DND-41 (cell line): Measurements from ENCODE around the gene TMED6.

Source experiments
- ATAC-seq: fragments of 200-7000 bp; cut with Tn5 transposase; 3 replicates; pipeline ENCODE4 v1.9.1; 2021; ENCODE audit warnings: low read depth; ENCODE audit not compliant: insufficient read depth
- DNase-seq: peaks from one replicate; pipeline ENCODE4 v3.0.0-alpha.2; 2020
- H2AFZ ChIP-seq: 2 replicates; pipeline ENCODE4 v1.6.0; 2012; ENCODE audit warnings: low read depth, low read length
- H3K27ac ChIP-seq: 2 replicates; pipeline ENCODE4 v1.5.1; 2012; ENCODE audit warnings: low read length, inconsistent platforms
- H3K27me3 ChIP-seq: fragments of 200-600 bp; sonication (generic); 2 replicates; pipeline ENCODE4 v1.6.0; 2012; ENCODE audit warnings: low read length, mild to moderate bottlenecking, inconsistent platforms; ENCODE audit not compliant: insufficient read depth, poor library complexity
- H3K36me3 ChIP-seq: 2 replicates; pipeline ENCODE4 v1.5.1; 2012; ENCODE audit warnings: low read length, inconsistent platforms; ENCODE audit not compliant: insufficient read depth
- H3K4me1 ChIP-seq: 2 replicates; pipeline ENCODE4 v1.5.1; 2012; ENCODE audit warnings: mild to moderate bottlenecking, low read length; ENCODE audit not compliant: insufficient read depth
- H3K4me2 ChIP-seq: 2 replicates; pipeline ENCODE4 v1.6.0; 2012; ENCODE audit warnings: mild to moderate bottlenecking, moderate library complexity, low read length, inconsistent platforms; ENCODE audit not compliant: insufficient read depth
- H3K4me3 ChIP-seq, 2 experiments: fragments of 200-600 bp in 1 of 2; shearing (Covaris generic) in 1 of 2; 2 replicates each; pipeline ENCODE4 v1.5.1; 2012 to 2016; ENCODE audit warnings: inconsistent platforms in 2 of 2, low read length in 2 of 2, mild to moderate bottlenecking in 2 of 2, low read depth in 1 of 2, moderate library complexity in 1 of 2
- H3K79me2 ChIP-seq: 2 replicates; pipeline ENCODE4 v1.6.0; 2012; ENCODE audit warnings: low read length, inconsistent platforms; ENCODE audit not compliant: insufficient read depth
- H3K9ac ChIP-seq: 2 replicates; pipeline ENCODE4 v1.6.0; 2012; ENCODE audit warnings: low read depth, mild to moderate bottlenecking, inconsistent platforms, low read length, moderate library complexity
- H3K9me3 ChIP-seq: 2 replicates; pipeline ENCODE4 v1.5.1; 2012; ENCODE audit warnings: low read length, moderate library complexity, mild to moderate bottlenecking, inconsistent platforms; ENCODE audit not compliant: insufficient read depth, severe bottlenecking
- H4K20me1 ChIP-seq: 2 replicates; pipeline ENCODE4 v1.6.0; 2012; ENCODE audit warnings: low read length; ENCODE audit not compliant: insufficient read depth
- CTCF ChIP-seq: IDR thresholded peaks from 2 replicates; pipeline ENCODE4 v1.5.1; 2012; ENCODE audit warnings: borderline replicate concordance, low read length, moderate library complexity, mild to moderate bottlenecking; ENCODE audit not compliant: poor library complexity, severe bottlenecking; ENCODE audit errors: extremely low read depth
- EZH2 ChIP-seq: IDR thresholded peaks from 3 replicates; pipeline ENCODE4 v1.6.1; 2012; ENCODE audit warnings: borderline replicate concordance, low read depth, mild to moderate bottlenecking, moderate library complexity, low read length, inconsistent platforms; ENCODE audit not compliant: severe bottlenecking

Gene TMED6

GRCh38 chr16:69329369-69330285 is 22.0 kb downstream of the TMED6 start:
- peak overlapping the region; percentile 87 for H2AFZ ChIP-seq
- peaks cover 70% of the 10 kb centered on the region for H3K79me2 ChIP-seq
- peak; percentile 1 for TF ChIP-seq CTCF
- TF ChIP-seq EZH2 = no peak
- peaks cover 49% of the 10 kb centered on the region for H4K20me1 ChIP-seq
- H3K4me2 ChIP-seq = peak overlapping the region; percentile 94
- peak overlapping the region; percentile 96 for H3K9ac ChIP-seq
- no peaks in the 10 kb centered on the region for H3K9me3 ChIP-seq
- H3K4me3 ChIP-seq = peak overlapping the region; percentile 65 to 89; a peak in 3 of 4 replicates
- peaks cover 70% of the 10 kb centered on the region for H3K36me3 ChIP-seq
- ATAC-seq = peak; percentile 38
- DNase-seq = no peak
- H3K27ac ChIP-seq = peak overlapping the region; percentile 93
- H3K27me3 ChIP-seq = no peaks in the 10 kb centered on the region
- peaks cover 60% of the 10 kb centered on the region for H3K4me1 ChIP-seq

DNA sequence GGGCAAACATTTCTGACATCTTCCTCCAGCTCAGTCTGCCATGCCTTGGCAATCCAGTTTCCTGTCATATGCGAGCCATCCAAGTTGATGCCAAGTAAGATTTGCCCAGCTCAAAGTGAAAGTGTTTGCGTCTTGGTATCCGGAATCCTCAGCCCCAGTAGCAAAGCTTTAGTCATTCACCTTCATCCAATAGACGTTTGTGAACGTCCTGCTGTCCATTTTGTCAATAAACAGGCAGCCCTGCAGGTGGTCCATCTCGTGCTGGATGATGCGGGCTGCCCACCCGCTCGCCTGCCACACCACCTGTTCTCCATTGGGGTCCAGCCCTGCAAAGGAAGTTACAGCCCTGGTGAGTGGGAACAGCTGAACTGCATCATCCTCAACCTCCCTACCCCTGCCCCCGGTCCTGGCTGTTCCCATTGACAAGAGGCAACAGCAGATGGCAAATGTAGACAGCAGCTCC is 22.7 kb downstream of the TMED6 start:
- H3K4me1 ChIP-seq = peaks cover 60% of the 10 kb centered on the region
- H4K20me1 ChIP-seq = peaks cover 55% of the 10 kb centered on the region
- H3K4me2 ChIP-seq = peak overlapping the region; percentile 94
- ATAC-seq = no peak
- DNase-seq = peak; percentile 34
- H3K27me3 ChIP-seq = no peaks in the 10 kb centered on the region
- peak overlapping the region; percentile 96 for H3K9ac ChIP-seq
- H2AFZ ChIP-seq = no peak overlapping the region
- peak overlapping the region; percentile 93 for H3K27ac ChIP-seq
- H3K36me3 ChIP-seq = peaks cover 70% of the 10 kb centered on the region
- peak overlapping the region; percentile 65 to 89; a peak in 3 of 4 replicates for H3K4me3 ChIP-seq
- no peaks in the 10 kb centered on the region for H3K9me3 ChIP-seq
- peaks cover 77% of the 10 kb centered on the region for H3K79me2 ChIP-seq
- TF ChIP-seq EZH2 (no peak), CTCF (no peak)

GRCh38 chr16:69327585-69328310 is 23.8 kb downstream of the TMED6 start:
- ATAC-seq (no peak), DNase-seq (no peak)
- Histone ChIP-seq H3K4me1 (peaks cover 64% of the 10 kb centered on the region), H3K4me3 (peak overlapping the region in 1 of 2 experiments; percentile 89; a peak in 2 of 4 replicates), H3K9me3 (no peaks in the 10 kb centered on the region), H2AFZ (no peak overlapping the region), H3K36me3 (peaks cover 72% of the 10 kb centered on the region), H3K27ac (peak overlapping the region; percentile 27; the same call in 1 of the 2 replicates), H4K20me1 (peaks cover 64% of the 10 kb centered on the region), H3K79me2 (peaks cover 88% of the 10 kb centered on the region), H3K9ac (peak overlapping the region; percentile 96), H3K27me3 (no peaks in the 10 kb centered on the region), H3K4me2 (peak overlapping the region; percentile 94)
- TF ChIP-seq CTCF (no peak), EZH2 (no peak)
